GM18505 (cell line): ENCODE data around the gene LGALS14.
A peak's percentile ranks its signal among the peaks of the same experiment; 100 is the strongest.
"Not testable (repeated sequence)": the region's sequence is repeated elsewhere in the genome, so short reads cannot be mapped to it uniquely, and the experiment has no call there.

Experiments used
- ATAC-seq: cut with Tn5 transposase; IDR thresholded peaks from one replicate; pipeline ENCODE4 v1.9.1; 2021; ENCODE audit not compliant: unreplicated experiment
- POLR2A ChIP-seq: IDR thresholded peaks from 4 replicates; pipeline ENCODE4 v1.6.1; 2011; ENCODE audit warnings: borderline replicate concordance; ENCODE audit not compliant: insufficient read depth, insufficient read length; ENCODE audit errors: extremely low read depth

LGALS14 gene

GRCh38 chr19:39680593-39680992, 23.7 kb upstream of the LGALS14 start:
- no peak for TF ChIP-seq POLR2A

GRCh38 chr19:39681416-39681815, 22.9 kb upstream of the LGALS14 start:
- ATAC-seq = no peak
- no peak for TF ChIP-seq POLR2A

More at GRCh38 chr19:39680593-39680992, 23.7 kb upstream of the LGALS14 start:
- ATAC-seq = no peak

GRCh38 chr19:39684267-39684666, 20.0 kb upstream of the LGALS14 start:
- no peak for TF ChIP-seq POLR2A
- ATAC-seq = no peak

- no peak for ATAC-seq
- TF ChIP-seq POLR2A = no peak
Observed at GRCh38 chr19:39686739-39687138, 17.5 kb upstream of the LGALS14 start.

GRCh38 chr19:39688637-39689036, 15.6 kb upstream of the LGALS14 start:
- not testable (repeated sequence) for ATAC-seq

- TF ChIP-seq POLR2A = no peak
Observed at GRCh38 chr19:39692166-39692565, 12.1 kb upstream of the LGALS14 start.

GRCh38 chr19:39692822-39693221, 11.5 kb upstream of the LGALS14 start:
- ATAC-seq = no peak
- TF ChIP-seq POLR2A = no peak

More at GRCh38 chr19:39692166-39692565, 12.1 kb upstream of the LGALS14 start:
- no peak for ATAC-seq

GRCh38 chr19:39695759-39696158, 8.5 kb upstream of the LGALS14 start:
- ATAC-seq = no peak
- TF ChIP-seq POLR2A = no peak

GRCh38 chr19:39696387-39696786, 7.9 kb upstream of the LGALS14 start:
- no peak for ATAC-seq
- no peak for TF ChIP-seq POLR2A

GRCh38 chr19:39698535-39698934, 5.7 kb upstream of the LGALS14 start:
- TF ChIP-seq POLR2A = no peak
- ATAC-seq = no peak

GRCh38 chr19:39701291-39701690, 3.0 kb upstream of the LGALS14 start:
- peak; percentile 44 for TF ChIP-seq POLR2A
- no peak for ATAC-seq

- ATAC-seq = no peak
Observed at GRCh38 chr19:39705578-39706188, 1.4 kb downstream of the LGALS14 start.

GRCh38 chr19:39708594-39708993, 4.3 kb downstream of the LGALS14 start:
- no peak for TF ChIP-seq POLR2A
- no peak for ATAC-seq

More at GRCh38 chr19:39705578-39706188, 1.4 kb downstream of the LGALS14 start:
- TF ChIP-seq POLR2A = no peak

- TF ChIP-seq POLR2A = no peak
- no peak for ATAC-seq
Observed at GRCh38 chr19:39709026-39709872, 5.0 kb downstream of the LGALS14 start.
